HG03045 (cell line): Measurements from ENCODE around the gene NDUFS1.

Experiments used
- ATAC-seq: cut with Tn5 transposase; IDR thresholded peaks from one replicate; pipeline ENCODE4 v1.9.1; 2021; ENCODE audit warnings: mild to moderate bottlenecking, moderate library complexity; ENCODE audit not compliant: unreplicated experiment

NDUFS1 gene

GRCh38 chr2:206069417-206069816 lies 89.8 kb downstream of the NDUFS1 start:
- ATAC-seq = no peak

- ATAC-seq = no peak
Measured at GRCh38 chr2:206068207-206068606, 91.0 kb downstream of the NDUFS1 start.
